HepG2 (cell line): Measurements from ENCODE around the gene TBC1D24. TPM values are rescaled to one million over a fixed set of nuclear protein-coding genes. Genes with fewer than 3 reads are reported as not detected.

Source experiments
- KDM3A ChIP-seq: IDR thresholded peaks from 2 replicates; pipeline ENCODE4 v1.6.1; 2018; ENCODE audit warnings: low read depth, missing compliant biosample characterization
- MZF1 ChIP-seq: sonication (generic); formaldehyde crosslinking; IDR thresholded peaks from 2 replicates; pipeline ENCODE4 v1.8.1; 2023; ENCODE audit warnings: mild to moderate bottlenecking, missing genetic modification reagents, borderline replicate concordance
- NFE2L1 ChIP-seq: sonication (generic); formaldehyde crosslinking; IDR thresholded peaks from 2 replicates; pipeline ENCODE4 v1.4.0; 2020; ENCODE audit warnings: missing genetic modification reagents, mild to moderate bottlenecking, borderline replicate concordance
- NR2C2 ChIP-seq: sonication (generic); formaldehyde crosslinking; IDR thresholded peaks from 2 replicates; pipeline ENCODE4 v1.4.0; 2020; ENCODE audit warnings: missing genetic modification reagents, mild to moderate bottlenecking, moderate library complexity, borderline replicate concordance
- RBFOX2 ChIP-seq: fragments of 200-400 bp; formaldehyde crosslinking; IDR thresholded peaks from 2 replicates; pipeline ENCODE4 v1.6.1; 2017; ENCODE audit warnings: low read depth, mild to moderate bottlenecking, low read length
- RFX3 ChIP-seq: IDR thresholded peaks from 2 replicates; pipeline ENCODE4 v1.6.1; 2016; ENCODE audit warnings: missing biosample characterization, missing genetic modification reagents
- SMARCC2 ChIP-seq: fragments of 450-650 bp; IDR thresholded peaks from 2 replicates; pipeline ENCODE4 v1.6.1; 2017; ENCODE audit warnings: antibody characterized with exemption, mild to moderate bottlenecking
- SP1 ChIP-seq, 2 experiments: fragments of 450-650 bp in 1 of 2; sonication (generic) in 1 of 2; formaldehyde crosslinking in 1 of 2; IDR thresholded peaks; 2 replicates each; pipeline versions ENCODE4 v1.4.0 to v1.6.1; 2016 to 2020; ENCODE audit warnings: missing genetic modification reagents in 1 of 2
- ZC3H13 ChIP-seq: sonication (generic); formaldehyde crosslinking; IDR thresholded peaks from 2 replicates; pipeline ENCODE4 v1.8.1; 2023; ENCODE audit warnings: mild to moderate bottlenecking, missing genetic modification reagents, moderate library complexity
- ZNF10 ChIP-seq: sonication (generic); formaldehyde crosslinking; IDR thresholded peaks from 2 replicates; pipeline ENCODE4 v1.4.0; 2020; ENCODE audit warnings: mild to moderate bottlenecking, low read depth, missing genetic modification reagents, borderline replicate concordance
- ZNF263 ChIP-seq: sonication (generic); formaldehyde crosslinking; IDR thresholded peaks from 2 replicates; pipeline ENCODE4 v1.4.0; 2020; ENCODE audit warnings: missing genetic modification reagents
- ZNF264 ChIP-seq: sonication (generic); formaldehyde crosslinking; IDR thresholded peaks from 2 replicates; pipeline ENCODE4 v1.4.0; 2020; ENCODE audit warnings: missing genetic modification reagents
- ZNF367 ChIP-seq: sonication (generic); formaldehyde crosslinking; IDR thresholded peaks from 2 replicates; pipeline ENCODE4 v1.4.0; 2020; ENCODE audit warnings: missing genetic modification reagents, borderline replicate concordance
- ZNF558 ChIP-seq: sonication (generic); formaldehyde crosslinking; IDR thresholded peaks from 2 replicates; pipeline ENCODE4 v1.9.0; 2022; ENCODE audit warnings: mild to moderate bottlenecking, missing genetic modification reagents, borderline replicate concordance
- ZNF567 ChIP-seq: sonication (generic); formaldehyde crosslinking; IDR thresholded peaks from 2 replicates; pipeline ENCODE4 v1.8.1; 2023; ENCODE audit warnings: mild to moderate bottlenecking, missing genetic modification reagents, borderline replicate concordance
- ZNF614 ChIP-seq: IDR thresholded peaks from 2 replicates; pipeline ENCODE4 v1.6.1; 2018; ENCODE audit warnings: missing biosample characterization, missing genetic modification reagents, inconsistent platforms, borderline replicate concordance
- ZNF713 ChIP-seq: sonication (generic); formaldehyde crosslinking; IDR thresholded peaks from 2 replicates; pipeline ENCODE4 v1.4.0; 2020; ENCODE audit warnings: mild to moderate bottlenecking, missing genetic modification reagents
- ZNF883 ChIP-seq: sonication (generic); formaldehyde crosslinking; IDR thresholded peaks from 2 replicates; pipeline ENCODE4 v1.5.1; 2020; ENCODE audit warnings: mild to moderate bottlenecking, missing genetic modification reagents; ENCODE audit errors: not compliant biosample characterization
- polyA plus RNA-seq, 8 experiments: library from polyadenylated mRNA; depleted of rRNA in 3 of 8; stranded (reverse) in 7 of 8; unstranded in 1 of 8; fragments of >200 nt; fragmentation: Illumina TruSeq in 4 of 8; extraction: Trizol in 4 of 8; gene quantifications; 2 replicates each; pipeline versions ENCODE4 v1.2.1 to v1.2.3, GENCODE V29; 2011 to 2016; ENCODE audit warnings: low read depth in 4 of 8, missing spikeins in 1 of 8, mixed read lengths in 1 of 8; ENCODE audit not compliant: insufficient read depth in 1 of 8
- total RNA-seq, 5 experiments: library from RNA; depleted of rRNA; stranded (reverse); fragments of >200 nt; fragmentation: Illumina TruSeq; extraction: Trizol; gene quantifications; 2 replicates each; pipeline ENCODE4 v1.2.3, GENCODE V29; 2016; ENCODE audit warnings: low read depth in 1 of 5
- TF ChIP-seq, protein P1 (sequence below): sonication (generic); formaldehyde crosslinking; IDR thresholded peaks from 2 replicates; pipeline ENCODE4 v1.4.0; 2020; ENCODE audit warnings: missing genetic modification reagents, borderline replicate concordance
- TF ChIP-seq, protein P2 (sequence below): sonication (generic); formaldehyde crosslinking; IDR thresholded peaks from 2 replicates; pipeline ENCODE4; 2020; ENCODE audit warnings: missing genetic modification reagents, mild to moderate bottlenecking, borderline replicate concordance
- TF ChIP-seq, protein P3 (sequence below): sonication (generic); formaldehyde crosslinking; IDR thresholded peaks from 2 replicates; pipeline ENCODE4 v1.5.0; 2020; ENCODE audit warnings: mild to moderate bottlenecking, missing genetic modification reagents, borderline replicate concordance

The TBC1D24 gene
- total and polyA plus RNA-seq, 2 of the 13 experiments (the other 11 are each of a cell fraction or from before 2014, with no cell fraction given), result 7.7 to 13.7 TPM

DNA sequence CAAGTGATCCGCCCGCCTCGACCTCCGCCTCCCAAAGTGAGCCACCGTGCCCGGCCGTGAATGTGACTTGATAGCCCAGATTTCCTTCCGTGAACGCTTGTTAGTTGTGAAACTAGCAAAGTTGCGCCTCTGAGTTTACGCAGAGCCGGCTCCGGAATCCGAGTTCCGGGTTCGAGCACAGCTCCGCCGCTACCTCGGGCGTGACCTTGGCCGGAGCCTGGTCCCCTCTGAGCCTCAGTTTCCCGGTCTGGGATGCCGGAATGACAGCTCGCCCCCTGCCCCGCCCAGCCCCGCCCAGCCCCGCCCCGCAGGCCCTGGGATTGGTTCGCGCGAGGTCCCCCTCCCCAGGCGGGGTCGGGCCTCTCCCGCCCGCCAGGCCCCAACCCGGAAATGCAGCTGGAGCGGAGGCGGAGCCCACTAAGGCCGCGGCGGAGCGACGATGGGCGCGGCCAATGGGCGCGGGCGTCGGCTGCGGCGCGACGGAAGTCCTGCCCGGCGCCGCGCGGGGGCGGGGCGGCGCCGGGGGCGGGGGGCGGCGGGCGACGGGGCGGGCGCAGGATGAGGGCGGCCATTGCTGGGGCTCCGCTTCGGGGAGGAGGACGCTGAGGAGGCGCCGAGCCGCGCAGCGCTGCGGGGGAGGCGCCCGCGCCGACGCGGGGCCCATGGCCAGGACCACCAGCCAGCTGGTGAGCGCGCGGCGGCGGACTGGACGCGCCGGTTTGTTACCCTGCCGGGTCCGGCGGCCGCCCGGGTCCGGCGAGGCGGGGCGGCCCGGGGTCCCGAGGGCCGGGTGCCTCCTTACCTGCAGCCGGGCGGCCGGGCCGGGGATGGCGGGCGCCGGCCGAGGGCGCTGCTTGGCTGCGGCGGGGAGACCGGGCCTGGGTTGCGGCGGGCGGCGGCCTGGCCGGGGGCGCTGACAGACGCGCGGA, 62.8 kb downstream of the TBC1D24 start, which contains the start of gene PDPK1 (continued):
- no peak for TF ChIP-seq ZNF263 (CRISPR knock-in tag)
- no peak for TF ChIP-seq ZNF264 (CRISPR knock-in tag)
- TF ChIP-seq, protein P1, sequence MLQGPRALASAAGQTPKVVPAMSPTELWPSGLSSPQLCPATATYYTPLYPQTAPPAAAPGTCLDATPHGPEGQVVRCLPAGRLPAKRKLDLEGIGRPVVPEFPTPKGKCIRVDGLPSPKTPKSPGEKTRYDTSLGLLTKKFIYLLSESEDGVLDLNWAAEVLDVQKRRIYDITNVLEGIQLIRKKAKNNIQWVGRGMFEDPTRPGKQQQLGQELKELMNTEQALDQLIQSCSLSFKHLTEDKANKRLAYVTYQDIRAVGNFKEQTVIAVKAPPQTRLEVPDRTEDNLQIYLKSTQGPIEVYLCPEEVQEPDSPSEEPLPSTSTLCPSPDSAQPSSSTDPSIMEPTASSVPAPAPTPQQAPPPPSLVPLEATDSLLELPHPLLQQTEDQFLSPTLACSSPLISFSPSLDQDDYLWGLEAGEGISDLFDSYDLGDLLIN (CRISPR knock-in tag), result no peak
- TF ChIP-seq, protein P2, sequence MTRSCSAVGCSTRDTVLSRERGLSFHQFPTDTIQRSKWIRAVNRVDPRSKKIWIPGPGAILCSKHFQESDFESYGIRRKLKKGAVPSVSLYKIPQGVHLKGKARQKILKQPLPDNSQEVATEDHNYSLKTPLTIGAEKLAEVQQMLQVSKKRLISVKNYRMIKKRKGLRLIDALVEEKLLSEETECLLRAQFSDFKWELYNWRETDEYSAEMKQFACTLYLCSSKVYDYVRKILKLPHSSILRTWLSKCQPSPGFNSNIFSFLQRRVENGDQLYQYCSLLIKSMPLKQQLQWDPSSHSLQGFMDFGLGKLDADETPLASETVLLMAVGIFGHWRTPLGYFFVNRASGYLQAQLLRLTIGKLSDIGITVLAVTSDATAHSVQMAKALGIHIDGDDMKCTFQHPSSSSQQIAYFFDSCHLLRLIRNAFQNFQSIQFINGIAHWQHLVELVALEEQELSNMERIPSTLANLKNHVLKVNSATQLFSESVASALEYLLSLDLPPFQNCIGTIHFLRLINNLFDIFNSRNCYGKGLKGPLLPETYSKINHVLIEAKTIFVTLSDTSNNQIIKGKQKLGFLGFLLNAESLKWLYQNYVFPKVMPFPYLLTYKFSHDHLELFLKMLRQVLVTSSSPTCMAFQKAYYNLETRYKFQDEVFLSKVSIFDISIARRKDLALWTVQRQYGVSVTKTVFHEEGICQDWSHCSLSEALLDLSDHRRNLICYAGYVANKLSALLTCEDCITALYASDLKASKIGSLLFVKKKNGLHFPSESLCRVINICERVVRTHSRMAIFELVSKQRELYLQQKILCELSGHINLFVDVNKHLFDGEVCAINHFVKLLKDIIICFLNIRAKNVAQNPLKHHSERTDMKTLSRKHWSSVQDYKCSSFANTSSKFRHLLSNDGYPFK (CRISPR knock-in tag), result no peak
- TF ChIP-seq ZNF10 (CRISPR knock-in tag), result no peak
- no peak for TF ChIP-seq ZNF558 (CRISPR knock-in tag)
- no peak for TF ChIP-seq MZF1 (CRISPR knock-in tag)
- no peak for TF ChIP-seq ZNF567 (CRISPR knock-in tag)
- no peak for TF ChIP-seq ZC3H13 (CRISPR knock-in tag)
- no peak for TF ChIP-seq SP1 (IDR thresholded peaks at IDR 0.05)
- TF ChIP-seq SP1 (CRISPR knock-in tag; IDR thresholded peaks at IDR 0.05), result peak; percentile 54
- no peak for TF ChIP-seq ZNF614 (CRISPR knock-in tag)
- TF ChIP-seq RBFOX2, result peak; percentile 74
- no peak for TF ChIP-seq SMARCC2
- TF ChIP-seq NFE2L1 (CRISPR knock-in tag), result no peak
- TF ChIP-seq ZNF367, result no peak
- TF ChIP-seq, protein P3, sequence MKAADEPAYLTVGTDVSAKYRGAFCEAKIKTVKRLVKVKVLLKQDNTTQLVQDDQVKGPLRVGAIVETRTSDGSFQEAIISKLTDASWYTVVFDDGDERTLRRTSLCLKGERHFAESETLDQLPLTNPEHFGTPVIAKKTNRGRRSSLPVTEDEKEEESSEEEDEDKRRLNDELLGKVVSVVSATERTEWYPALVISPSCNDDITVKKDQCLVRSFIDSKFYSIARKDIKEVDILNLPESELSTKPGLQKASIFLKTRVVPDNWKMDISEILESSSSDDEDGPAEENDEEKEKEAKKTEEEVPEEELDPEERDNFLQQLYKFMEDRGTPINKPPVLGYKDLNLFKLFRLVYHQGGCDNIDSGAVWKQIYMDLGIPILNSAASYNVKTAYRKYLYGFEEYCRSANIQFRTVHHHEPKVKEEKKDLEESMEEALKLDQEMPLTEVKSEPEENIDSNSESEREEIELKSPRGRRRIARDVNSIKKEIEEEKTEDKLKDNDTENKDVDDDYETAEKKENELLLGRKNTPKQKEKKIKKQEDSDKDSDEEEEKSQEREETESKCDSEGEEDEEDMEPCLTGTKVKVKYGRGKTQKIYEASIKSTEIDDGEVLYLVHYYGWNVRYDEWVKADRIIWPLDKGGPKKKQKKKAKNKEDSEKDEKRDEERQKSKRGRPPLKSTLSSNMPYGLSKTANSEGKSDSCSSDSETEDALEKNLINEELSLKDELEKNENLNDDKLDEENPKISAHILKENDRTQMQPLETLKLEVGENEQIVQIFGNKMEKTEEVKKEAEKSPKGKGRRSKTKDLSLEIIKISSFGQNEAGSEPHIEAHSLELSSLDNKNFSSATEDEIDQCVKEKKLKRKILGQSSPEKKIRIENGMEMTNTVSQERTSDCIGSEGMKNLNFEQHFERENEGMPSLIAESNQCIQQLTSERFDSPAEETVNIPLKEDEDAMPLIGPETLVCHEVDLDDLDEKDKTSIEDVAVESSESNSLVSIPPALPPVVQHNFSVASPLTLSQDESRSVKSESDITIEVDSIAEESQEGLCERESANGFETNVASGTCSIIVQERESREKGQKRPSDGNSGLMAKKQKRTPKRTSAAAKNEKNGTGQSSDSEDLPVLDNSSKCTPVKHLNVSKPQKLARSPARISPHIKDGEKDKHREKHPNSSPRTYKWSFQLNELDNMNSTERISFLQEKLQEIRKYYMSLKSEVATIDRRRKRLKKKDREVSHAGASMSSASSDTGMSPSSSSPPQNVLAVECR (CRISPR knock-in tag), result peak; percentile 59; the same call in 1 of the 2 replicates
- no peak for TF ChIP-seq KDM3A (CRISPR knock-in tag)
- no peak for TF ChIP-seq ZNF713 (CRISPR knock-in tag)
- no peak for TF ChIP-seq RFX3 (CRISPR knock-in tag)
- no peak for TF ChIP-seq ZNF883 (CRISPR knock-in tag)
- TF ChIP-seq NR2C2 (CRISPR knock-in tag), result peak; percentile 79
